HepG2 (cell line): ENCODE results near the gene RGS14. TPM values are rescaled to one million over a fixed set of nuclear protein-coding genes. Genes with fewer than 3 reads are reported as not detected.

Source experiments
- ATAC-seq: fragments of 200-7000 bp; cut with Tn5 transposase; 3 replicates; pipeline ENCODE4 v1.9.1; 2020; ENCODE audit warnings: mild to moderate bottlenecking, moderate library complexity
- BruUV-seq: library from RNA; stranded (reverse); fragments of 400-500 nt; replicated peaks from 2 replicates; lab custom pipeline; 2021; lab: Mats Ljungman, UMichigan
- CTCF ChIA-PET: fragments of 300-600 bp; formaldehyde crosslinking; extraction: SDS; loops from one replicate; lab custom pipeline; 2021; ENCODE audit warnings: low total read pairs, inconsistent platforms, low intra/inter-chr PET ratio; lab: Yijun Ruan, JAX
- POLR2A ChIA-PET: fragments of 350-600 bp; sonication (Branson Sonifier 250); formaldehyde crosslinking; loops from one replicate; lab custom pipeline; 2020; ENCODE audit warnings: antibody characterized with exemption, inconsistent platforms; lab: Yijun Ruan, JAX
- DNase-seq: peaks from one replicate; pipeline ENCODE4 v3.0.0-alpha.2; 2015; ENCODE audit warnings: low spot score
- FAIRE-seq: peaks from 3 replicates; lab custom pipeline; 2011; peaks lifted over from hg19 to GRCh38; lab: Jason Lieb, UNC
- H2AFZ ChIP-seq: one replicate; pipeline ENCODE4 v1.6.1; 2011; ENCODE audit warnings: low read length, inconsistent platforms
- H3K27ac ChIP-seq: fragments of 300-600 bp; 3 replicates; pipeline ENCODE4 v1.8.0; 2011; ENCODE audit warnings: mixed run types, mild to moderate bottlenecking, mixed read lengths, low read length, inconsistent platforms; ENCODE audit not compliant: insufficient read depth; ENCODE audit errors: extremely low read length
- H3K27me3 ChIP-seq, 2 experiments: fragments of 200-600 bp in 1 of 2; 2 replicates in 1 of 2; 3 replicates in 1 of 2; pipeline versions ENCODE4 v1.6.0 to v1.8.0; 2011; ENCODE audit warnings: low read length in 2 of 2, mild to moderate bottlenecking in 2 of 2, moderate library complexity in 2 of 2, inconsistent platforms in 1 of 2; ENCODE audit not compliant: insufficient read depth in 2 of 2, control insufficient read depth in 1 of 2
- H3K36me3 ChIP-seq, 2 experiments: fragments of 200-600 bp in 1 of 2; replicated peaks in 1 of 2; 2 replicates in 1 of 2; 3 replicates in 1 of 2; pipeline versions ENCODE4 v1.5.1 to v1.8.0; 2011; ENCODE audit warnings: low read length in 2 of 2, inconsistent platforms in 1 of 2; ENCODE audit not compliant: insufficient read depth in 2 of 2, control insufficient read depth in 1 of 2
- H3K4me1 ChIP-seq: 2 replicates; pipeline ENCODE4 v1.5.1; 2012; ENCODE audit warnings: low read length, inconsistent platforms; ENCODE audit not compliant: insufficient read depth
- H3K4me2 ChIP-seq: 2 replicates; pipeline ENCODE4 v1.6.0; 2011; ENCODE audit warnings: low read depth, low read length, inconsistent platforms
- H3K4me3 ChIP-seq, 3 experiments: fragments of 200-600 bp in 1 of 3; sonication (generic), shearing (Covaris generic) in 1 of 3; replicated peaks in 1 of 3; 2 replicates each; pipeline ENCODE4 v1.5.1; 2011 to 2016; ENCODE audit warnings: low read length in 3 of 3, inconsistent platforms in 2 of 3, low read depth in 2 of 3, mild to moderate bottlenecking in 2 of 3, control low read depth in 1 of 3, mixed read lengths in 1 of 3; ENCODE audit not compliant: insufficient read depth in 1 of 3
- H3K79me2 ChIP-seq: one replicate; pipeline ENCODE4 v1.6.1; 2011; ENCODE audit warnings: low read length, inconsistent platforms; ENCODE audit not compliant: insufficient read depth
- H3K9ac ChIP-seq: 2 replicates; pipeline ENCODE4 v1.6.0; 2011; ENCODE audit warnings: mild to moderate bottlenecking, low read depth, low read length, inconsistent platforms; ENCODE audit not compliant: insufficient read depth
- H3K9me3 ChIP-seq: 2 replicates; pipeline ENCODE4 v1.5.1; 2012; ENCODE audit warnings: mild to moderate bottlenecking, low read length
- H4K20me1 ChIP-seq: 2 replicates; pipeline ENCODE4 v1.6.0; 2011; ENCODE audit warnings: inconsistent platforms, mild to moderate bottlenecking, low read length, moderate library complexity; ENCODE audit not compliant: insufficient read depth
- AFF4 ChIP-seq: sonication (generic); formaldehyde crosslinking; IDR thresholded peaks from 2 replicates; pipeline ENCODE4 v1.4.0; 2020; ENCODE audit warnings: missing genetic modification reagents
- BORCS8-MEF2B ChIP-seq: sonication (generic); formaldehyde crosslinking; IDR thresholded peaks from 2 replicates; pipeline ENCODE4 v1.8.0; 2022; ENCODE audit warnings: mild to moderate bottlenecking, missing genetic modification reagents
- CERS6 ChIP-seq: sonication (generic); formaldehyde crosslinking; IDR thresholded peaks from 2 replicates; pipeline ENCODE4 v1.5.0; 2020; ENCODE audit warnings: missing genetic modification reagents
- ELF3 ChIP-seq: IDR thresholded peaks from 2 replicates; pipeline ENCODE4 v1.6.1; 2016; ENCODE audit warnings: missing genetic modification reagents, missing compliant biosample characterization
- FOXK2 ChIP-seq: fragments of 450-650 bp; IDR thresholded peaks from 2 replicates; pipeline ENCODE4 v1.6.1; 2016
- GATAD2A ChIP-seq: IDR thresholded peaks from 2 replicates; pipeline ENCODE4 v1.6.1; 2016
- HNF4G ChIP-seq, 2 experiments: sonication (generic) in 1 of 2; formaldehyde crosslinking in 1 of 2; IDR thresholded peaks; 2 replicates each; pipeline versions ENCODE4 v1.4.0 to v1.6.1; 2011 to 2020; ENCODE audit warnings: borderline replicate concordance in 2 of 2, low read depth in 2 of 2, mild to moderate bottlenecking in 2 of 2, low read length in 1 of 2, missing genetic modification reagents in 1 of 2, moderate library complexity in 1 of 2
- NR2F2 ChIP-seq: IDR thresholded peaks from 2 replicates; pipeline ENCODE4 v1.6.1; 2012; ENCODE audit warnings: low read depth, inconsistent platforms, borderline replicate concordance
- RCOR2 ChIP-seq: IDR thresholded peaks from 2 replicates; pipeline ENCODE4 v1.6.1; 2016; ENCODE audit warnings: missing biosample characterization, missing genetic modification reagents
- TCF7 ChIP-seq: sonication (generic); IDR thresholded peaks from 2 replicates; pipeline ENCODE4 v1.6.1; 2016; ENCODE audit warnings: antibody characterized with exemption, low read depth
- THAP8 ChIP-seq: sonication (generic); formaldehyde crosslinking; IDR thresholded peaks from 2 replicates; pipeline ENCODE4 v1.5.1; 2020; ENCODE audit warnings: missing genetic modification reagents, mild to moderate bottlenecking, borderline replicate concordance
- ZNF34 ChIP-seq: sonication (generic); formaldehyde crosslinking; IDR thresholded peaks from 2 replicates; pipeline ENCODE4 v1.4.0; 2020; ENCODE audit warnings: mild to moderate bottlenecking, missing genetic modification reagents, borderline replicate concordance
- ZNF350 ChIP-seq: sonication (generic); formaldehyde crosslinking; IDR thresholded peaks from 2 replicates; pipeline ENCODE4 v1.4.0; 2020; ENCODE audit warnings: mild to moderate bottlenecking, low read depth, missing genetic modification reagents, borderline replicate concordance
- ZNF660 ChIP-seq: sonication (generic); formaldehyde crosslinking; IDR thresholded peaks from 2 replicates; pipeline ENCODE4 v1.5.1; 2020; ENCODE audit warnings: mild to moderate bottlenecking, low read depth, missing genetic modification reagents, borderline replicate concordance
- ZNF780A ChIP-seq: sonication (generic); formaldehyde crosslinking; IDR thresholded peaks from 2 replicates; pipeline ENCODE4 v1.8.0; 2022; ENCODE audit warnings: mild to moderate bottlenecking, missing genetic modification reagents, moderate library complexity
- ZNF788 ChIP-seq: sonication (generic); formaldehyde crosslinking; IDR thresholded peaks from 2 replicates; pipeline ENCODE4 v1.5.0; 2020; ENCODE audit warnings: mild to moderate bottlenecking, missing genetic modification reagents, borderline replicate concordance
- WGBS: methylation state at CpG from one replicate; pipeline ENCODE4 v1.1.6; 2017; ENCODE audit warnings: low lambda C conversion rate; 5-methylcytosine and 5-hydroxymethylcytosine counted together
- in situ Hi-C: cut with HindIII; loops from 2 replicates; pipeline ENCODE4 v1.10.0; 2017; ENCODE audit warnings: low pct_unique_long_range_greater_than_20kb; ENCODE audit not compliant: extremely low pct_ligation_motif_present
- intact Hi-C: fragments of 100-400 bp; cut with micrococcal nuclease; formaldehyde crosslinking; loops from one replicate; pipeline ENCODE4 v1.10.0; 2022; ENCODE audit not compliant: unreplicated experiment
- polyA plus RNA-seq, 8 experiments: library from polyadenylated mRNA; depleted of rRNA in 3 of 8; stranded (reverse) in 7 of 8; unstranded in 1 of 8; fragments of >200 nt; fragmentation: Illumina TruSeq in 4 of 8; extraction: Trizol in 4 of 8; gene quantifications; 2 replicates each; pipeline versions ENCODE4 v1.2.1 to v1.2.3, GENCODE V29; 2011 to 2016; ENCODE audit warnings: low read depth in 4 of 8, missing spikeins in 1 of 8, mixed read lengths in 1 of 8; ENCODE audit not compliant: insufficient read depth in 1 of 8
- total RNA-seq, 5 experiments: library from RNA; depleted of rRNA; stranded (reverse); fragments of >200 nt; fragmentation: Illumina TruSeq; extraction: Trizol; gene quantifications; 2 replicates each; pipeline ENCODE4 v1.2.3, GENCODE V29; 2016; ENCODE audit warnings: low read depth in 1 of 5
- TF ChIP-seq, protein P1 (sequence below): IDR thresholded peaks from 2 replicates; pipeline ENCODE4 v1.6.1; 2012; ENCODE audit warnings: low read depth, low read length, improper control_type of control experiment
- TF ChIP-seq, protein P2 (sequence below): sonication (generic); formaldehyde crosslinking; IDR thresholded peaks from 2 replicates; pipeline ENCODE4 v1.4.0; 2020; ENCODE audit warnings: mild to moderate bottlenecking, missing genetic modification reagents

Gene RGS14
- total and polyA plus RNA-seq, 2 of the 13 experiments (the other 11 are each of a cell fraction or from before 2014, with no cell fraction given): 11.1 to 17.2 TPM

GRCh38 chr5:177359860-177360259, 2.1 kb downstream of the RGS14 start:
- H3K27me3 ChIP-seq: peaks cover 0 to 23% of the 10 kb centered on the region in 2 experiments; a peak in 4 of 5 replicates
- no peak overlapping the region for H3K4me2 ChIP-seq
- no peaks in the 10 kb centered on the region for H3K79me2 ChIP-seq
- FAIRE-seq (no peak), DNase-seq (no peak), ATAC-seq (no peak)
- no TSS peak for BruUV-seq
- no peaks in the 10 kb centered on the region for H3K36me3 ChIP-seq
- 20% methylated on average over 2 of the region's 3 CpGs for WGBS
- in situ Hi-C loops (loop anchor here (5.0 to 25.0 kb wide), 2 partner anchors 48 to 823 kb away; partner anchors contain the start of genes CDHR2, MXD3 and RNF44), intact Hi-C loops (no loop called here)
- H3K9me3 ChIP-seq: no peaks in the 10 kb centered on the region
- ChIA-PET POLR2A (interaction anchor here (1.0 to 6.5 kb wide), 3 partner anchors 8 to 19 kb away, joined by 3 to 77 read pairs (median 16); partner anchors contain the start of gene LMAN2), CTCF (no interaction called here)
- H3K4me1 ChIP-seq: peaks cover 97% of the 10 kb centered on the region
- H3K9ac ChIP-seq: no peak overlapping the region
- H3K27ac ChIP-seq: no peak overlapping the region
- H3K4me3 ChIP-seq: no peak overlapping the region
- H2AFZ ChIP-seq: no peak overlapping the region
- no peaks in the 10 kb centered on the region for H4K20me1 ChIP-seq
- TF ChIP-seq BORCS8-MEF2B (CRISPR knock-in tag) (no peak), AFF4 (CRISPR knock-in tag) (no peak), ZNF350 (CRISPR knock-in tag) (no peak), HNF4G (IDR thresholded peaks at IDR 0.05; ENCODE audit: borderline replicate concordance, low read depth, low read length) (no peak), HNF4G (CRISPR knock-in tag; IDR thresholded peaks at IDR 0.05; ENCODE audit: borderline replicate concordance, low read depth) (no peak), ZNF788 (CRISPR knock-in tag) (no peak), ZNF34 (no peak), CERS6 (CRISPR knock-in tag) (no peak), GATAD2A (CRISPR knock-in tag) (no peak), ELF3 (CRISPR knock-in tag) (no peak), THAP8 (CRISPR knock-in tag) (no peak), FOXK2 (no peak), ZNF660 (CRISPR knock-in tag) (no peak), RCOR2 (CRISPR knock-in tag) (no peak), TCF7 (no peak), NR2F2 (no peak), ZNF780A (no peak)
- TF ChIP-seq, protein P1, sequence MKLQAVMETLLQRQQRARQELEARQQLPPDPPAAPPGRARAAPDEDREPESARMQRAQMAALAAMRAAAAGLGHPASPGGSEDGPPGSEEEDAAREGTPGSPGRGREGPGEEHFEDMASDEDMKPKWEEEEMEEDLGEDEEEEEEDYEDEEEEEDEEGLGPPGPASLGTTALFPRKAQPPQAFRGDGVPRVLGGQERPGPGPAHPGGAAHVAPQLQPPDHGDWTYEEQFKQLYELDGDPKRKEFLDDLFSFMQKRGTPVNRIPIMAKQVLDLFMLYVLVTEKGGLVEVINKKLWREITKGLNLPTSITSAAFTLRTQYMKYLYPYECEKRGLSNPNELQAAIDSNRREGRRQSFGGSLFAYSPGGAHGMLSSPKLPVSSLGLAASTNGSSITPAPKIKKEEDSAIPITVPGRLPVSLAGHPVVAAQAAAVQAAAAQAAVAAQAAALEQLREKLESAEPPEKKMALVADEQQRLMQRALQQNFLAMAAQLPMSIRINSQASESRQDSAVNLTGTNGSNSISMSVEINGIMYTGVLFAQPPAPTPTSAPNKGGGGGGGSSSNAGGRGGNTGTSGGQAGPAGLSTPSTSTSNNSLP: no peak
- TF ChIP-seq, protein P2, sequence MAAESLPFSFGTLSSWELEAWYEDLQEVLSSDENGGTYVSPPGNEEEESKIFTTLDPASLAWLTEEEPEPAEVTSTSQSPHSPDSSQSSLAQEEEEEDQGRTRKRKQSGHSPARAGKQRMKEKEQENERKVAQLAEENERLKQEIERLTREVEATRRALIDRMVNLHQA: no peak
